Measurements from ENCODE around the gene CACNA1C.

GRCh38 chr12:2302711-2303580, 250.2 kb downstream of the CACNA1C start:
- no peak for TF ChIP-seq POLR2A (IDR thresholded peaks at IDR 0.05)
- no peak for TF ChIP-seq CTCF (IDR thresholded peaks at IDR 0.05)
- TF ChIP-seq POLR2AphosphoS5 (IDR thresholded peaks at IDR 0.05), result no peak

Measured in upper lobe of left lung (tissue), 4 donors.